GM21447 (cell line): ENCODE data around the gene GABRB3.
"Not testable (repeated sequence)": the region's sequence is repeated elsewhere in the genome, so short reads cannot be mapped to it uniquely, and the experiment has no call there.

ENCODE experiments used
- ATAC-seq: cut with Tn5 transposase; IDR thresholded peaks from one replicate; pipeline ENCODE4 v1.9.1; 2021; ENCODE audit not compliant: unreplicated experiment

The GABRB3 gene

GRCh38 chr15:26736502-26737248 lies 36.2 kb downstream of the GABRB3 start:
- no peak for ATAC-seq

- ATAC-seq, result no peak
Measured at GRCh38 chr15:26731965-26732364, 40.9 kb downstream of the GABRB3 start.

GRCh38 chr15:26729581-26729980 lies 43.3 kb downstream of the GABRB3 start:
- no peak for ATAC-seq

- ATAC-seq, result no peak
Measured at GRCh38 chr15:26729030-26729429, 43.8 kb downstream of the GABRB3 start.

- ATAC-seq, result no peak
Measured at GRCh38 chr15:26724381-26725150, 48.3 kb downstream of the GABRB3 start.

- ATAC-seq, result no peak
Measured at GRCh38 chr15:26722621-26723160, 50.2 kb downstream of the GABRB3 start.

- ATAC-seq, result no peak
Measured at GRCh38 chr15:26721232-26721967, 51.5 kb downstream of the GABRB3 start.

- ATAC-seq, result no peak
Measured at GRCh38 chr15:26720546-26720945, 52.3 kb downstream of the GABRB3 start.

- ATAC-seq, result not testable (repeated sequence)
Measured at GRCh38 chr15:26719866-26720265, 53.0 kb downstream of the GABRB3 start.

GRCh38 chr15:26716069-26716468 lies 56.8 kb downstream of the GABRB3 start:
- no peak for ATAC-seq

- ATAC-seq, result no peak
Measured at GRCh38 chr15:26713498-26713897, 59.4 kb downstream of the GABRB3 start.

- ATAC-seq, result no peak
Measured at GRCh38 chr15:26712335-26712734, 60.5 kb downstream of the GABRB3 start.

GRCh38 chr15:26711445-26711844 lies 61.4 kb downstream of the GABRB3 start:
- ATAC-seq, result no peak

GRCh38 chr15:26702381-26702780 lies 70.5 kb downstream of the GABRB3 start:
- no peak for ATAC-seq

GRCh38 chr15:26698555-26698954 lies 74.3 kb downstream of the GABRB3 start:
- ATAC-seq, result no peak

- no peak for ATAC-seq
Measured at GRCh38 chr15:26697913-26698312, 75.0 kb downstream of the GABRB3 start.

- no peak for ATAC-seq
Measured at GRCh38 chr15:26691249-26691648, 81.6 kb downstream of the GABRB3 start.

GRCh38 chr15:26690778-26691177 lies 82.1 kb downstream of the GABRB3 start:
- ATAC-seq, result no peak

GRCh38 chr15:26689462-26689861 lies 83.4 kb downstream of the GABRB3 start:
- ATAC-seq, result no peak

- ATAC-seq, result no peak
Measured at GRCh38 chr15:26686547-26687187, 86.2 kb downstream of the GABRB3 start.

GRCh38 chr15:26682598-26683164 lies 90.2 kb downstream of the GABRB3 start:
- ATAC-seq, result no peak
